Embryonic facial prominence (tissue), 1 donor: ENCODE measurements around the gene SRBD1.
A peak's percentile ranks its signal among the peaks of the same experiment; 100 is the strongest.

Experiments
- DNase-seq: peaks from one replicate; pipeline ENCODE4 v3.0.0-alpha.2; 2016; ENCODE audit errors: extremely low spot score

The SRBD1 gene

DNA sequence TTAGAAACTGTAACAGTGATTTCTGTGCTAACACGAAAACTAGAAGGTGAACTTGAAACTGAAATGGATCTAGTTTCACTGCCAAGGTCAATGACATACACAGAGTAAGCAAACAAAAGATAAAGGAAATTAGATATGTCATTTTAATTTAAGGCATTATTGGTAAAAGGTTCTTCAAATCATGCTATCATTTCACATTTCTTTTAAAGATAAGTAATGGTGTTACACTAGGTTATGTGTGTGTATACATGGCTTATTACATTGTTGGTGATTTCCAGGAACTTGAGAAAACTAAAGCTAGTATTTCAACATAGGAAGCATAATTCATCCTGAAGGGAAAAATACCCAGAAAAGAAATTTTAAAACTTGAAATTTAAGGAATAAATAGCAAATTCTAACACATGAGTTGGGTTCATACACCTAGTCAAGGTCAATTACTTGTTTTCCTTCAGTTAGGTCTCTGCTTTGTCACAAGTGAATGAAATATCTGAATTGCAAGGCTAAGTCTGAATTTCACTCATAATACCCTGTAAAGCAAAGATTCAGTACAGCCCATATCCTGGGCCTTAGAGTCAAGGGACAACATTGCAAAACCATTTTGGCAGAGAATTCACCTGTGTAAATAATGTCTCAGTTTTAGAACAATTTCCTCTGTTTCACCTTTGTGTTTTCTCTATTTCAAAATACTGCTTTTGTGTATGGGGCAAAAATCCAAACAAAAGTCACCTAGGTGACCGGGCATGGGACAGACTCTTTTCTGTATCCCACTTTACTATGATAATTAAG is 141.6 kb downstream of the SRBD1 start:
- DNase-seq, result no peak

DNA sequence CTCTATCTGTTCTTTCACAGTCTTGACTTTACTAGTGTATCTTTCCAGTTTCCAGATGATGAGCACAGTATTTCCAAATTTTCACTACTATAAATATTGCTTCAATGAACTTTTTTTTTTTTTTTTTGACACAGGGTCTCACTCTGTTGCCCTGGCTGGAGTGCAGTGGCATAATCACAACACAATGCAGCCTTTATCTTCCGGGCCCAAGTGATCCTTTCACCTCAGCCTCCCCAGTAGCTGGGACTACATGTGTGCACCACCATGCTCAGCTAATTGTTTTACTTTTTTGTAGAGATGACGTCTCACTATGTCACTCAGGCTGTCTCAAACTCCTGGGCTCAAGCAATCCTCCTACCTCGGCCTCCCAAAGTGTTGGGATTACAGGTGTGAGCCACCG is 142.8 kb downstream of the SRBD1 start:
- DNase-seq, result no peak

GRCh38 chr2:45466053-45466452 is 145.0 kb downstream of the SRBD1 start:
- no peak for DNase-seq

DNA sequence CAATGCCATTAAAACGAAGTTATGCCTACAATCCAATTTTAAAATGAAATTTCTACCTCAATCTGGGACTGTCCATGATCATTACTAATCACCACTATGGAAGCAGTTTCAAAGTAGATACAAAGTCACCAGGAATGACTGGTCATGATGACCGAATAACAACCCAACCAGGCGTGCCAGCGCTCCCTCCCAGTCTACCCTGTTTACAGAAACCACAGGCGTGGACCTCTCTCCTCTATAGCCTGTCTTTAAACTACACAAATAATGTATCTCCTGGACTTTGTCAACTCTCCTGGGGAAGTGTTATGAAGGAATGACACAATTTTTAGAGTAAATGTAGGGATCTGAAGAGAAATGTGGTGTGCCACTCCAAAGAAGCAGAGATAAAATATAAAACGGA is 150.2 kb downstream of the SRBD1 start:
- no peak for DNase-seq

DNA sequence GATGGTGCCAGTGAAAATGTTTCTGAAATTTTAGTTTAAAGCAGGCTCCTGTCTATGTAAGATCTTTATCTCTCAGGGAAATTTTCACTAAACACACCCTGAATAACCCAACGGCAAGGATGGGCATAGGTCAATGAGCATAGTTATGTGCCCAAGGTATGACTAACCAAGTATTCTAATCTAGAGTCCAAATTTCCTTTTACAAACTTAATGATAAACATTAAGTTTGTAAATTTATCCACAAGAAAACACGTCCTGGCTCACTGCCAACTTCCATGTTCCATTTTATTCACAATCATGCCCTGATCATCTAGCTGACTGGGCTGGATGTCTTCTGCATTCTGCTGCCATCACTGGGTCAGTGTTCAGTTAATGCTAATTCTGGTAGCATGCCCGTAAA is 151.2 kb downstream of the SRBD1 start:
- no peak for DNase-seq

DNA sequence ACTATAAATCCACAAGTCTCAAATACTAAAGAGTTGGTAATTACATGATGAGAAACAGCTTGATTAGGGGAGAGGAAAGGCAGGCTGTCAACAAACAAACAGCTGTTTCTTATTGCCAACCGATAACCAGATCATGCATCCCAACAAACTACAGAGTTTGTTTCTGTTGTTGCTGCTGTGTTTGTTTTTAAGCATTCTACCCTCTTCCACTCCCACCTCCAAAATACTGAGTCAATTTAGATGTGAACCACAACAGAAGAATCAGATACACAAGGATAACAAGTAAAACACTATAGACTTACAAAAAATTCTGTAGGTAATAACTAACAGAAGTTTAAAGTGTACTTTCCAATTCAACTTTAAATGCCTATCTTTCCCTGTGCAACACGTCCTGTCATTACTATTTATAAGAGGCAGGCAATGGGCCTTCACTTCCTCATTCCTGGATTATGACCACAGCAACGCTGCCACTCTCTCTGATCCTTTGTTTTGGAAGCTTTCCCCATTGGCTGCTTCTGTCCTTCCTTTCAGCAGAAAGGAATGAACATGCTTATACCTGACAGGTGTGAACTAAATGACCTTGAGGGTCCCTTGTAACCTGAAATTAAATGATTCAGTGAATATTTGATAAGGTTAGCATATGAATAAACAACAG is 152.0 kb downstream of the SRBD1 start:
- DNase-seq, result peak; percentile 43

DNA sequence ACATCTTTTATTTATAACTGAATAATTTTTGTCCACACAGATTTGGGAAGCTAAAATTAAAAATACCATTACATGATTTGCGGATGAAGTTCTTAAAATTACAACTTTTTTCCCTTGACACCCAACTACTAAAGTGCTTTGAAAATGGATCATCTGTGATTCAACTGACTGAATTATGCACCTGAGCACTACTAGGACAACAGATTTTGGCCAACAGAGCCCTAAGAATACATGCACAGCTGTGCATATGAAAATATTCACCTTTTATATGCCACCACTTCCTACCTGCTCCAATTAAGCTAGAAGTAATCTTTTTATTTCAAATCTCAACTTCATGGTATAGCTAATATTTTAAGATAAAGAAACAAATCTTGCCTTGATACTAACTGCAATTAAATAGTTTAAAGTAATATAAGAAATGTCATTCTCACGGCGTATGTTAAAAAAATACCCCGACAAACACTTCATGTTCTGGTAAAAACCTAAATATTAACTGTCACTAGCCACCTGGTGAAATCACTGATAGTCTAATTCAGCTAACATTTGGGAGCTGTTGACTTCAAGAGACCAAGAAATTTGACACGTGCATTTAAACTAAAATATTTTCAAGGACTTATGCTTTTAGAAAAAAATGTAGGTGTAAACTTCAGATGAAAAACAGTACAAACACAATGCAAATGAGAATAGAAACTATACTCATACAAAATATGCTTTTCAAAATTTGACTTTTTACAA is 153.7 kb downstream of the SRBD1 start:
- no peak for DNase-seq

GRCh38 chr2:45452866-45453265 is 158.2 kb downstream of the SRBD1 start:
- no peak for DNase-seq

GRCh38 chr2:45450634-45451033 is 160.4 kb downstream of the SRBD1 start:
- DNase-seq, result no peak

DNA sequence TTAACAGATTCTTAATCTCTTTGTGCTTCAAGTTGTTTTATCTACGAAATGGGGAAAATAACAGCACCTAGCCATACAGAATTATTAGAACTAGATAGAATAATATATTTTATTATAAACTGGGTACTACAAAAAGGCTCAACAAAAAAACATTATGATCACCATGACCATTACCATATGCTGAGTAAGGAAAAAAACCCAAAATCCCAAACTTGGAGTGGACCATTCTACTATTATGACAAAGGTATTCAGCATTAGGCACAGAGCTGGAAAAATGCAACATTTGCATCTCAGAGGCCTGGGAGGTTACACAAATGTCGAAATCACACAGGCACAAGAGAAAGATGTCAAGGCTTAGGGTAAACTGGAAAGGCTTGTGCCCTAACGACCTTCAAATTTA is 162.8 kb downstream of the SRBD1 start:
- DNase-seq, result no peak

- no peak for DNase-seq
Observed at GRCh38 chr2:45446016-45446415, 165.1 kb downstream of the SRBD1 start.

DNA sequence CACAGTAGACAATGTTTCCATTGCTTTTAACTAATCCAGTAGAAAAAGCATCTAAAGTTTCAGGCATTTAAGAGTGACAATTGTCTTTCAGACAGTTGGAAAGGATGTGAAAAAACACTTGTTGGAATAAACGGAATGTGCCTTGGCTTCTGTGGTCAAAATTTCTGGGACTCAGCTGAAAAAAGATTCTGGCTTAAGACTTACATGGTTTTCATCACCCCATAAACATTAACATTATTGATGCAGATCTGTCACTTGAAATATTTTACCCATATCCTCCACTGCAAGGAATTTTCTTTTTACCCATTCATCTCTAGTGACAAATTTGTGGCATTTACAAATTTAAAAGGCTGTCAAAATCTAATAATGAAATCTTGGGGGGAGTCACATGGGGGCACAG is 166.0 kb downstream of the SRBD1 start:
- DNase-seq, result no peak

DNA sequence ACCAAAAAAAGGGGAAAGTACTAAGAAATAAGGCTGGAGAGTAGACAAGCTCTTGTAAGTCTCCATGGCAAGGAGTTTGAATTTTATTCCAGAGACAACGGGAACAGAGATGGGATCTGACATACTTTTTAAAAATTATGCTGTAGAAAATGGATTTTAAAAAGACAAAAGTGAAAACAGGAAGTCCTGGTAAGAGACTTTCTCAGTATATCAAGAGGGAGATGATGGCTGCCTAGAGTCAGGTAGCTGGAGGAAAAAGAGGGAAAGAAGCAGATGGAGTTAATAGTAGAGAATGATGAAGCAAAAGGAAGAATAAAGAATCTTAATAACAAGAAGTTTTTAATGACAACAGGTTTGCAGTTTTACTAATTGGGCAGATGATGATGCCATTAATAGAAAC is 168.1 kb downstream of the SRBD1 start:
- no peak for DNase-seq

DNA sequence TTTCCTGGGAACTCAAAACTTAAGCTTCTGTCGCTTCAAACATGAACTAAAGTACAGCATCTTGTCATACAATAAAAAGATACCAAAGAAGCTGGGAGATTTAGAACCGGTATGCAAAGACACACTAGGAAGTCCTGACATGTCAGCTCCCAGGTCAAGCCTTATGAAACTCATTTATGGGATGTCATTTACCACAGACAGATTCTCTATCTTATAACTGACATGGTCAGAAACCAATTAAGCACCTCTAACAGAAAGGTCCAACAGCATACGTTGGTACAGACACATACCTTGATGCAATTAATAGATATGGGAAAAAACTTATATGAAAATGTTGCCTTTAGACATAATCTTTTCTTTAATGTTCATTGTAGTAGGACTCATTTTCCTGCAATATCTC is 169.0 kb downstream of the SRBD1 start:
- DNase-seq, result no peak

- no peak for DNase-seq
Observed at GRCh38 chr2:45441571-45441970, 169.5 kb downstream of the SRBD1 start.

GRCh38 chr2:45439788-45440773 is 171.0 kb downstream of the SRBD1 start:
- DNase-seq, result no peak

GRCh38 chr2:45438872-45439665 is 172.0 kb downstream of the SRBD1 start:
- no peak for DNase-seq

DNA sequence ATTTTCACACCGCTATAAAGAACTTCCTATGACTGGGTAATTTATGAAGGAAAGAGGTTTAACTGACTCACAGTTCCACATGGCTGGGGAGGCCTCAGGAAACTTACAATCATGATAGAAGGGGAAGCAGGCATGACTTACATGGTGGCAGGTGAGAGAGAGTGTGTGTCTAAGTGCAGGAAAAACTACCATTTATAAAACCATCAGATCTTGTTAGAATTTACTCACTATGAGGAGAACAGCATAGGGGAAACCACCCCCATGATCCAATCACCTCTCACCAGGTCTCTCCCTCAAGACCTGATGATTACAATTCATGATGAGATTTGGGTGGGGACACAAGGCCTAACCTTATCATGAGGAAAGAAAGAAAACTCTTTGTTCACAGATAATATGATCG is 174.6 kb downstream of the SRBD1 start:
- no peak for DNase-seq

- no peak for DNase-seq
Observed at GRCh38 chr2:45435316-45435715, 175.8 kb downstream of the SRBD1 start.

- DNase-seq, result no peak
Observed at GRCh38 chr2:45433363-45433762, 177.7 kb downstream of the SRBD1 start.

GRCh38 chr2:45432406-45432805 is 178.7 kb downstream of the SRBD1 start:
- no peak for DNase-seq
